Stimulated activated CD4-positive, alpha-beta T cell treated with anti-CD3 and anti-CD28 coated beads, TNF-alpha, amount 100 ng/mL, for 1 hour (primary cell): ENCODE measurements around the gene PIEZO2.
"Not testable (repeated sequence)": the region's sequence is repeated elsewhere in the genome, so short reads cannot be mapped to it uniquely, and the experiment has no call there.

Experiments used
- DNase-seq, 3 donors: peaks; one replicate each; pipeline ENCODE4 v3.0.0-alpha.2; 2020; ENCODE audit warnings: low read depth in 3 of 3, low spot score in 1 of 3

PIEZO2 gene

GRCh38 chr18:11149441-11150270 lies at the start of gene PIEZO2:
TSS of gene PIEZO2 (minus strand) at chr18:11149569. CDS start at chr18:11148588, 981 bp downstream.
- DNase-seq = no peak

GRCh38 chr18:11183637-11184036 lies 34.3 kb upstream of the PIEZO2 start:
- no peak for DNase-seq

GRCh38 chr18:11181629-11182028 lies 32.3 kb upstream of the PIEZO2 start:
- not testable (repeated sequence) for DNase-seq

- no peak for DNase-seq
Observed at GRCh38 chr18:11179959-11180519, 30.7 kb upstream of the PIEZO2 start.

GRCh38 chr18:11178951-11179549 lies 29.7 kb upstream of the PIEZO2 start:
- no peak for DNase-seq

- DNase-seq = no peak
Observed at GRCh38 chr18:11177382-11177781, 28.0 kb upstream of the PIEZO2 start.

GRCh38 chr18:11176481-11176881 lies 27.1 kb upstream of the PIEZO2 start:
- DNase-seq = no peak

GRCh38 chr18:11175266-11175979 lies 26.1 kb upstream of the PIEZO2 start:
- no peak for DNase-seq

- not testable (repeated sequence) for DNase-seq
Observed at GRCh38 chr18:11174179-11174578, 24.8 kb upstream of the PIEZO2 start.

- DNase-seq = no peak
Observed at GRCh38 chr18:11167778-11168177, 18.4 kb upstream of the PIEZO2 start.

GRCh38 chr18:11165952-11166351 lies 16.6 kb upstream of the PIEZO2 start:
- DNase-seq = no peak

GRCh38 chr18:11165138-11165537 lies 15.8 kb upstream of the PIEZO2 start:
- DNase-seq = no peak

GRCh38 chr18:11163665-11164064 lies 14.3 kb upstream of the PIEZO2 start:
- DNase-seq = no peak

GRCh38 chr18:11162889-11163288 lies 13.5 kb upstream of the PIEZO2 start:
- no peak for DNase-seq

GRCh38 chr18:11162462-11162861 lies 13.1 kb upstream of the PIEZO2 start:
- no peak for DNase-seq

GRCh38 chr18:11160313-11160712 lies 10.9 kb upstream of the PIEZO2 start:
- DNase-seq = no peak

- no peak for DNase-seq
Observed at GRCh38 chr18:11159844-11160243, 10.5 kb upstream of the PIEZO2 start.

- DNase-seq = no peak
Observed at GRCh38 chr18:11156978-11157377, 7.6 kb upstream of the PIEZO2 start.

- DNase-seq = no peak
Observed at GRCh38 chr18:11155034-11155759, 5.8 kb upstream of the PIEZO2 start.

- no peak for DNase-seq
Observed at GRCh38 chr18:11154368-11154989, 5.1 kb upstream of the PIEZO2 start.

- DNase-seq = no peak
Observed at GRCh38 chr18:11153097-11153496, 3.7 kb upstream of the PIEZO2 start.
